HL-60 (cell line): ENCODE measurements around the gene RIPOR2.
A peak's percentile ranks its signal among the peaks of the same experiment; 100 is the strongest.

Source experiments
- DNase-seq, 2 experiments: peaks; one replicate each; pipeline ENCODE4 v3.0.0-alpha.2; 2010 to 2020; ENCODE audit warnings: low read depth in 1 of 2, low spot score in 1 of 2
- H3K27ac ChIP-seq: fragments of 250-450 bp; sonication (Bioruptor Pico); replicated peaks from 2 replicates; pipeline ENCODE4 v1.5.1; 2020; ENCODE audit warnings: mild to moderate bottlenecking, moderate library complexity
- H3K27me3 ChIP-seq: fragments of 250-450 bp; sonication (Bioruptor Pico); 2 replicates; pipeline ENCODE4 v1.5.1; 2021; ENCODE audit warnings: mild to moderate bottlenecking, moderate library complexity; ENCODE audit not compliant: insufficient read depth, poor library complexity, severe bottlenecking
- H3K4me3 ChIP-seq: replicated peaks from 2 replicates; pipeline ENCODE4 v1.5.1; 2011; ENCODE audit warnings: mild to moderate bottlenecking, control low read depth, low read length; ENCODE audit not compliant: insufficient read depth
- GABPA ChIP-seq: IDR thresholded peaks from 2 replicates; pipeline ENCODE4 v1.6.1; 2012; ENCODE audit warnings: low read depth
- POLR2AphosphoS5 ChIP-seq: IDR thresholded peaks from 2 replicates; pipeline ENCODE4 v1.6.1; 2012; ENCODE audit warnings: low read depth
- SPI1 ChIP-seq: IDR thresholded peaks from 2 replicates; pipeline ENCODE4 v1.6.1; 2012; ENCODE audit warnings: low read depth, mild to moderate bottlenecking, borderline replicate concordance
- TF ChIP-seq, protein P1 (sequence below): IDR thresholded peaks from 2 replicates; pipeline ENCODE4 v1.6.1; 2012; ENCODE audit warnings: low read depth; ENCODE audit not compliant: insufficient replicate concordance
- TF ChIP-seq, protein P2 (sequence below): IDR thresholded peaks from one replicate; pipeline ENCODE4 v1.5.1; 2011; ENCODE audit warnings: low read length, control low read depth, inconsistent platforms; ENCODE audit not compliant: insufficient read depth

Gene RIPOR2

DNA sequence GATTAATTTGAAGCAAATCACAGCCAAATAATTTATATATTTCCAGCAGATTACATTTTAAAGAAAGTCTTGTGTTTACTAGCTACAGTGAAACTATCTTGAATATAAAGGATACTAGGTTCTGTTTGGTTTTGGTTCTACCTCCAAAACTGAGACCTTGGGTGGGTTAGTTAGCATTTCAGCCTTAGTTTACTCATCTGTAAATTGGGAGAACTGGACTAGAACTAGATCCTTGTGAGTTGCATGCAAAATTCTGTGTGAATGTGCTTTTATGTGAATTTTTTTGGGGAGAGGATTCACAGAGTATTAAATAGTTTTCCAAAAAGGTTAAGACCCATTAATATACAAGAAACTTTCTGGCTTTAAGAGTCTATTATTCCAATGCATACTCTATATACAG lies 156.9 kb downstream of the RIPOR2 start:
- no peak overlapping the region for H3K27ac ChIP-seq
- TF ChIP-seq, protein P1, sequence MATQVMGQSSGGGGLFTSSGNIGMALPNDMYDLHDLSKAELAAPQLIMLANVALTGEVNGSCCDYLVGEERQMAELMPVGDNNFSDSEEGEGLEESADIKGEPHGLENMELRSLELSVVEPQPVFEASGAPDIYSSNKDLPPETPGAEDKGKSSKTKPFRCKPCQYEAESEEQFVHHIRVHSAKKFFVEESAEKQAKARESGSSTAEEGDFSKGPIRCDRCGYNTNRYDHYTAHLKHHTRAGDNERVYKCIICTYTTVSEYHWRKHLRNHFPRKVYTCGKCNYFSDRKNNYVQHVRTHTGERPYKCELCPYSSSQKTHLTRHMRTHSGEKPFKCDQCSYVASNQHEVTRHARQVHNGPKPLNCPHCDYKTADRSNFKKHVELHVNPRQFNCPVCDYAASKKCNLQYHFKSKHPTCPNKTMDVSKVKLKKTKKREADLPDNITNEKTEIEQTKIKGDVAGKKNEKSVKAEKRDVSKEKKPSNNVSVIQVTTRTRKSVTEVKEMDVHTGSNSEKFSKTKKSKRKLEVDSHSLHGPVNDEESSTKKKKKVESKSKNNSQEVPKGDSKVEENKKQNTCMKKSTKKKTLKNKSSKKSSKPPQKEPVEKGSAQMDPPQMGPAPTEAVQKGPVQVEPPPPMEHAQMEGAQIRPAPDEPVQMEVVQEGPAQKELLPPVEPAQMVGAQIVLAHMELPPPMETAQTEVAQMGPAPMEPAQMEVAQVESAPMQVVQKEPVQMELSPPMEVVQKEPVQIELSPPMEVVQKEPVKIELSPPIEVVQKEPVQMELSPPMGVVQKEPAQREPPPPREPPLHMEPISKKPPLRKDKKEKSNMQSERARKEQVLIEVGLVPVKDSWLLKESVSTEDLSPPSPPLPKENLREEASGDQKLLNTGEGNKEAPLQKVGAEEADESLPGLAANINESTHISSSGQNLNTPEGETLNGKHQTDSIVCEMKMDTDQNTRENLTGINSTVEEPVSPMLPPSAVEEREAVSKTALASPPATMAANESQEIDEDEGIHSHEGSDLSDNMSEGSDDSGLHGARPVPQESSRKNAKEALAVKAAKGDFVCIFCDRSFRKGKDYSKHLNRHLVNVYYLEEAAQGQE: no peak
- TF ChIP-seq, protein P2, sequence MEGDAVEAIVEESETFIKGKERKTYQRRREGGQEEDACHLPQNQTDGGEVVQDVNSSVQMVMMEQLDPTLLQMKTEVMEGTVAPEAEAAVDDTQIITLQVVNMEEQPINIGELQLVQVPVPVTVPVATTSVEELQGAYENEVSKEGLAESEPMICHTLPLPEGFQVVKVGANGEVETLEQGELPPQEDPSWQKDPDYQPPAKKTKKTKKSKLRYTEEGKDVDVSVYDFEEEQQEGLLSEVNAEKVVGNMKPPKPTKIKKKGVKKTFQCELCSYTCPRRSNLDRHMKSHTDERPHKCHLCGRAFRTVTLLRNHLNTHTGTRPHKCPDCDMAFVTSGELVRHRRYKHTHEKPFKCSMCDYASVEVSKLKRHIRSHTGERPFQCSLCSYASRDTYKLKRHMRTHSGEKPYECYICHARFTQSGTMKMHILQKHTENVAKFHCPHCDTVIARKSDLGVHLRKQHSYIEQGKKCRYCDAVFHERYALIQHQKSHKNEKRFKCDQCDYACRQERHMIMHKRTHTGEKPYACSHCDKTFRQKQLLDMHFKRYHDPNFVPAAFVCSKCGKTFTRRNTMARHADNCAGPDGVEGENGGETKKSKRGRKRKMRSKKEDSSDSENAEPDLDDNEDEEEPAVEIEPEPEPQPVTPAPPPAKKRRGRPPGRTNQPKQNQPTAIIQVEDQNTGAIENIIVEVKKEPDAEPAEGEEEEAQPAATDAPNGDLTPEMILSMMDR: no peak
- TF ChIP-seq SPI1 (no peak), GABPA (no peak), POLR2AphosphoS5 (no peak)
- H3K4me3 ChIP-seq: no peak overlapping the region
- no peaks in the 10 kb centered on the region for H3K27me3 ChIP-seq
- no peak for DNase-seq

DNA sequence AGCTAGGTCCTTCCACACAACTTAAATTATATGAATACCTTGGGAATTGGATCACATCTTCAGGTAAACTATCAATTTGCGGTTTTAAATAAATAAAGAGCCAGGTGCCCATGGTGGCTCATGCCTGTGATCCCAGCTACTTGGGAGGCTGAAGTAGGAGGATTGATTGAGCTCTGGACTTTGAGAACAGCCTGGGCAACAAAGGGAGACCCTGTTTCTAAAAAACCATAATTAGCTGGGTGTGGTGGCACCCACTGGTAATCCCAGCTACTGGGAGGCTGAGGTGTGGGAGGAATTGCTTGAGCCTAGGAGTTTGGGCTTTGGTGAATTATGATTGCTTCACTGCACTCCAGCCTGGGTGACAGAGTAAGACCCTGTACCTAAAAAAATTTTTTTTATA lies 157.6 kb downstream of the RIPOR2 start:
- Histone ChIP-seq H3K27ac (no peak overlapping the region), H3K27me3 (no peaks in the 10 kb centered on the region), H3K4me3 (no peak overlapping the region)
- TF ChIP-seq, protein P2: no peak
- TF ChIP-seq, protein P1: no peak
- no peak for TF ChIP-seq GABPA
- TF ChIP-seq SPI1: no peak
- no peak for TF ChIP-seq POLR2AphosphoS5
- no peak for DNase-seq

DNA sequence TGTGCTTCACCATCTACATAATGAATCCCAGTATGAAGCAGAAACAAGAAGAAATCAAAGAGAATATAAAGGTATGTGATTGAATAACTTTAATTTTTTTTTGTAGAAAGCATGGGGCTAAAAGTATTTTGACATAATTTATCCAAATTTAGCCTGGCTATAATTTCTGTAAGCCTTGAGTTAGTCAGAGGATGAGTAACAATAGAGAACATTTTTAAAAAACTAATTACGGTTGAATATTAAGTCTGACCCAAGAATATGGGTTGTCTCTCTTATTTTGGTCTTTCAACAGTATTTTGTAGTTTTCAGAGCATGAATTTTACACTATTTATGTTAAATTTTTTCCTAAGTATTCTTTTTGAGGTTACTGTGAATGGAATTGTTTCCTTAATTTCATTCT lies 158.5 kb downstream of the RIPOR2 start:
- H3K27ac ChIP-seq: no peak overlapping the region
- no peak for DNase-seq
- TF ChIP-seq SPI1 (no peak), GABPA (no peak), POLR2AphosphoS5 (no peak)
- TF ChIP-seq, protein P2: no peak
- TF ChIP-seq, protein P1: no peak
- peak overlapping the region; percentile 90 for H3K4me3 ChIP-seq
- no peaks in the 10 kb centered on the region for H3K27me3 ChIP-seq
